Measurements from ENCODE around the gene MTHFD2L. TPM values are rescaled to one million over a fixed set of nuclear protein-coding genes. Genes with fewer than 3 reads are reported as not detected.

Gene MTHFD2L
- total and polyA plus RNA-seq, 2 donors (not counting 3 experiments of a cell fraction or from before 2014, with no cell fraction given) = 6.9 to 15.2 TPM

DNA sequence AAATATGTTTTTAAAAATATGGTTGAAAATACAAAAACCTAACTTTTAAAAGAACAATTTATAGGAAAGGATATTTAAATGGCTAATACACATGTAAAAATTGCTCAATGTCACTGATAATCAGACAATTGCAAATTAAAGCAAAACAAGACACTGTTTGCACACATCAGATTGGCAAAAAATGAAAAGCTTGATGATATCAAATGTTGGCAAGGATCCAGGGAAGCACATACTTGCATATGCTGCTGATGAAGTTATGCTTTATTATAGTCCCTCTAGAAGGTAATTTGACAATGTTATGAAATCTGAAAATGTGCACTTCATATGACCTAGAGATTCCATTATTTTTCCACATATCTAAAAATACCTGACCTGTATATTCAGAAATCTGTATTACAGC is 104.6 kb downstream of the MTHFD2L start:
- POLR2A ChIA-PET = no interaction called here
- no peaks in the 10 kb centered on the region for H3K4me1 ChIP-seq (ENCODE audit: control insufficient read depth, extremely low read depth, insufficient read depth, low read length)
- BruUV-seq (replicated peaks) = no TSS peak
- H3K4me3 ChIP-seq (replicated peaks in 1 of 3; ENCODE audit: insufficient read depth in 1 of 3, low read depth in 1 of 3, low read length in 3 of 3) = no peak overlapping the region
- H2AFZ ChIP-seq (ENCODE audit: low read depth, low read length) = no peak overlapping the region
- intact Hi-C loops (cut with micrococcal nuclease) = no loop called here
- H3K27ac ChIP-seq (ENCODE audit: insufficient read depth, low read depth, low read length) = no peak overlapping the region
- no peak for FAIRE-seq
- dilution Hi-C loops (cut with MboI; ENCODE audit: extremely low pct_ligation_motif_present, low sequenced_read_pairs) = no loop called here
- H4K20me1 ChIP-seq (replicated peaks; ENCODE audit: control insufficient read depth, extremely low read depth, insufficient read depth, low read length) = no peaks in the 10 kb centered on the region
- no peaks in the 10 kb centered on the region for H3K9me3 ChIP-seq (replicated peaks; ENCODE audit: control insufficient read depth, insufficient read depth, low read length)
- CTCF ChIA-PET = interaction anchor here (1.0 to 1.6 kb wide), 2 partner anchors 34 to 74 kb away, joined by 4 to 7 read pairs; no protein-coding TSS in a partner anchor
- no peak for DNase-seq (ENCODE audit: low read depth, low spot score)
- no peaks in the 10 kb centered on the region for H3K27me3 ChIP-seq (ENCODE audit: control insufficient read depth in 2 of 2, insufficient read depth in 2 of 2, low read length in 2 of 2)
- H3K9ac ChIP-seq (replicated peaks; ENCODE audit: extremely low read depth, insufficient read depth, low read length) = no peak overlapping the region
- H3K36me3 ChIP-seq (ENCODE audit: control insufficient read depth in 2 of 2, extremely low read depth in 1 of 2, insufficient read depth in 2 of 2, low read length in 2 of 2) = no peaks in the 10 kb centered on the region
- H3K79me2 ChIP-seq (ENCODE audit: control insufficient read depth, insufficient read depth, low read length) = no peaks in the 10 kb centered on the region
- H3K4me2 ChIP-seq (ENCODE audit: insufficient read depth, low read length) = no peak overlapping the region
- no peaks in the 10 kb centered on the region for H3K9me1 ChIP-seq (replicated peaks; ENCODE audit: control insufficient read depth, extremely low read depth, insufficient read depth, low read length)
- TF ChIP-seq, protein P1, sequence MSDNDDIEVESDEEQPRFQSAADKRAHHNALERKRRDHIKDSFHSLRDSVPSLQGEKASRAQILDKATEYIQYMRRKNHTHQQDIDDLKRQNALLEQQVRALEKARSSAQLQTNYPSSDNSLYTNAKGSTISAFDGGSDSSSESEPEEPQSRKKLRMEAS (IDR thresholded peaks at IDR 0.05; ENCODE audit: insufficient read depth, insufficient read length) = no peak
- no peak for TF ChIP-seq FOS (IDR thresholded peaks at IDR 0.05; ENCODE audit: borderline replicate concordance, insufficient read depth, low read length)
- no peak for TF ChIP-seq EZH2 (IDR thresholded peaks at IDR 0.05; ENCODE audit: borderline replicate concordance, low read depth, low read length, severe bottlenecking)
- TF ChIP-seq POLR2A (IDR thresholded peaks at IDR 0.05; ENCODE audit: low read depth, low read length) = no peak
- TF ChIP-seq POLR2AphosphoS5 (IDR thresholded peaks at IDR 0.05; ENCODE audit: insufficient read depth, low read depth, low read length) = no peak
- TF ChIP-seq GATA2 (IDR thresholded peaks at IDR 0.05; ENCODE audit: insufficient read depth, insufficient read length, low read depth, low read length) = no peak
- TF ChIP-seq, protein P2, sequence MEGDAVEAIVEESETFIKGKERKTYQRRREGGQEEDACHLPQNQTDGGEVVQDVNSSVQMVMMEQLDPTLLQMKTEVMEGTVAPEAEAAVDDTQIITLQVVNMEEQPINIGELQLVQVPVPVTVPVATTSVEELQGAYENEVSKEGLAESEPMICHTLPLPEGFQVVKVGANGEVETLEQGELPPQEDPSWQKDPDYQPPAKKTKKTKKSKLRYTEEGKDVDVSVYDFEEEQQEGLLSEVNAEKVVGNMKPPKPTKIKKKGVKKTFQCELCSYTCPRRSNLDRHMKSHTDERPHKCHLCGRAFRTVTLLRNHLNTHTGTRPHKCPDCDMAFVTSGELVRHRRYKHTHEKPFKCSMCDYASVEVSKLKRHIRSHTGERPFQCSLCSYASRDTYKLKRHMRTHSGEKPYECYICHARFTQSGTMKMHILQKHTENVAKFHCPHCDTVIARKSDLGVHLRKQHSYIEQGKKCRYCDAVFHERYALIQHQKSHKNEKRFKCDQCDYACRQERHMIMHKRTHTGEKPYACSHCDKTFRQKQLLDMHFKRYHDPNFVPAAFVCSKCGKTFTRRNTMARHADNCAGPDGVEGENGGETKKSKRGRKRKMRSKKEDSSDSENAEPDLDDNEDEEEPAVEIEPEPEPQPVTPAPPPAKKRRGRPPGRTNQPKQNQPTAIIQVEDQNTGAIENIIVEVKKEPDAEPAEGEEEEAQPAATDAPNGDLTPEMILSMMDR (IDR thresholded peaks at IDR 0.05; ENCODE audit: extremely low read depth in 1 of 2, insufficient read depth in 1 of 2, low read depth in 1 of 2, low read length in 2 of 2) = no peak
- TF ChIP-seq MYC (IDR thresholded peaks at IDR 0.05; ENCODE audit: low read depth, low read length) = no peak
- no peak for TF ChIP-seq JUN (IDR thresholded peaks at IDR 0.05; ENCODE audit: borderline replicate concordance, insufficient read depth, insufficient read length, low read depth)
